ENCODE data around the gene MAPRE3. TPM values are rescaled to one million over a fixed set of nuclear protein-coding genes. Genes with fewer than 3 reads are reported as not detected.

The MAPRE3 gene
- total and polyA plus RNA-seq, 2 donors (not counting 1 experiment from before 2014, with no cell fraction given): 7.9 to 13.9 TPM

DNA sequence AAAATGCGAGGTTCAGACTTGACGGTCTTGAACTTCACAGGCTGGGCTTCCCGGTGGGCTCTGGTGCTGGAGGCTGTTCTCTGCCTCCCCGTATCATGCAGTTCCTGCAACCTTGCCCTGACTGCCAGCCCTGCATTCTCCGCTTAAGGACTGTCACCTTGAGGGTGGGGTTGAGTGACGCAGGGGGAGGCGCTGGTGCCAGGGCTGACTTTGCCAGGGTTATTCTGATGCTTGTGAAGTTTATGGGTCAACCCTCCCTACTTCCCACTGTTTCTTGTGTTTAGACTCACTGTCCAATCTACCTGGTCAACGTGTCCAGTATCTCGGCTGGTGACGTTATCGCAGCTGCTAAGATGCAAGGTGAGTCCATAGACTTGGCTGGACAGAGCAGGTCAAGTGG is 37.5 kb upstream of the MAPRE3 start:
- no peak for TF ChIP-seq EZH2 (IDR thresholded peaks at IDR 0.05; ENCODE audit: low read length, missing control alignments)
- TF ChIP-seq, protein P1, sequence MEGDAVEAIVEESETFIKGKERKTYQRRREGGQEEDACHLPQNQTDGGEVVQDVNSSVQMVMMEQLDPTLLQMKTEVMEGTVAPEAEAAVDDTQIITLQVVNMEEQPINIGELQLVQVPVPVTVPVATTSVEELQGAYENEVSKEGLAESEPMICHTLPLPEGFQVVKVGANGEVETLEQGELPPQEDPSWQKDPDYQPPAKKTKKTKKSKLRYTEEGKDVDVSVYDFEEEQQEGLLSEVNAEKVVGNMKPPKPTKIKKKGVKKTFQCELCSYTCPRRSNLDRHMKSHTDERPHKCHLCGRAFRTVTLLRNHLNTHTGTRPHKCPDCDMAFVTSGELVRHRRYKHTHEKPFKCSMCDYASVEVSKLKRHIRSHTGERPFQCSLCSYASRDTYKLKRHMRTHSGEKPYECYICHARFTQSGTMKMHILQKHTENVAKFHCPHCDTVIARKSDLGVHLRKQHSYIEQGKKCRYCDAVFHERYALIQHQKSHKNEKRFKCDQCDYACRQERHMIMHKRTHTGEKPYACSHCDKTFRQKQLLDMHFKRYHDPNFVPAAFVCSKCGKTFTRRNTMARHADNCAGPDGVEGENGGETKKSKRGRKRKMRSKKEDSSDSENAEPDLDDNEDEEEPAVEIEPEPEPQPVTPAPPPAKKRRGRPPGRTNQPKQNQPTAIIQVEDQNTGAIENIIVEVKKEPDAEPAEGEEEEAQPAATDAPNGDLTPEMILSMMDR (conservative IDR thresholded peaks at IDR 0.05 in 1 of 2, IDR thresholded peaks at IDR 0.05 in 1 of 2; ENCODE audit: low read depth in 1 of 2, low read length in 2 of 2): no peak
- Histone ChIP-seq H3K4me2 (ENCODE audit: extremely low read depth, insufficient read depth, low read length) (no peak overlapping the region), H3K9ac (ENCODE audit: insufficient read depth, low read length) (no peak overlapping the region), H3K27me3 (ENCODE audit: control insufficient read depth, insufficient read depth, low read length) (peaks cover 12% of the 10 kb centered on the region), H3K27ac (ENCODE audit: insufficient read depth, low read length) (no peak overlapping the region), H2AFZ (ENCODE audit: low read length) (no peak overlapping the region), H3K79me2 (ENCODE audit: control insufficient read depth, insufficient read depth, low read length) (no peaks in the 10 kb centered on the region), H4K20me1 (ENCODE audit: control insufficient read depth, extremely low read depth, insufficient read depth, low read length) (no peaks in the 10 kb centered on the region), H3K4me3 (replicated peaks in 1 of 4; ENCODE audit: control extremely low read depth in 1 of 4, insufficient read depth in 1 of 4, low read depth in 3 of 4, low read length in 4 of 4) (no peak overlapping the region), H3K4me1 (ENCODE audit: control insufficient read depth, extremely low read depth, insufficient read depth, low read length) (no peaks in the 10 kb centered on the region), H3K9me3 (ENCODE audit: control insufficient read depth, insufficient read depth, low read depth, low read length) (no peaks in the 10 kb centered on the region), H3K36me3 (ENCODE audit: control insufficient read depth, insufficient read depth, low read length) (no peaks in the 10 kb centered on the region)
- no peak for DNase-seq (ENCODE audit: low read depth in 2 of 2)

DNA sequence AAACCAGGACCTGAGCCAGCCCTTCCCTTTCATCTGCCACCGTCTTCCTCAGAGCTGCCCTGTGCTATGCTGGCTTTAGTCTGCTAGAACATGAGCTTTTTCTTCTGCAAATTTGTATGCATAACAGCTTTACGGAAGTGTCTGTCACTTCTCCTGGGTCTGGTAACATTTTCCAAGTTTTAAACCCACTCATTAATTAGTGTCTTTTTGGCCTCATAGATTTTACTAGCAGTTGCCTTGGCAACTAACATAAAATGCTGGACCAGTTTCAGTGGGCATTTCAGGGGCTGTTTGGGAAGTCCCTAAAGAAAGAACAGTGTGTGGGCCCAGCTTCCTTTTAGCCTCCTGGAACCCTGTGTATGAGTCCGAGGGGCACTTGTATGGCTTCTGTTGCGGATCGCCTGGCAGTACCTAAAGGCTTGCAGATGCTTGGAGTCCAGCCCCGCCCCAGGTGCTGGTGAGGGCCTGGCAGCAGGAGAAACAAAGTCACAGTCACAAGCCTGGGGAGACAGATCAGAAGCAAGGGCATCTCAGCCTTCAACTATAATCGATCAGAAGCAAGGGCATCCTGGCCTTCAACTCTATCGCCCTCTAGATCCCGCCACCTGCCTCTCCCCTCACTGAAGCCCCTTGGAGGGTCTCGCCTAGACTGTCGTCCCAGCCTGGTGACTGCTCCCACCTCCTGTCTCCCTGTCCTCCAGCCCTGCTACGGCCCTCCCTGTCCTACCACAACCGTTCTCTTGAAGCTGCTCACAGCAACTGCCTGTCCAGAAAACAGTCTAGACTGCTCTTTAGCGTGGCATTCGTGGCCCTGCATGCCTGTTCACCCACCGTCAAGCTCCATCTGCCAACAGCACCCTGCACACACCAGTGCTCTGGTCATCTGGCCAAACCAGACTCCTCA is 36.8 kb upstream of the MAPRE3 start:
- Histone ChIP-seq H3K79me2 (ENCODE audit: control insufficient read depth, insufficient read depth, low read length) (no peaks in the 10 kb centered on the region), H3K9ac (ENCODE audit: insufficient read depth, low read length) (no peak overlapping the region), H3K36me3 (ENCODE audit: control insufficient read depth, insufficient read depth, low read length) (no peaks in the 10 kb centered on the region), H3K4me2 (ENCODE audit: extremely low read depth, insufficient read depth, low read length) (no peak overlapping the region), H4K20me1 (ENCODE audit: control insufficient read depth, extremely low read depth, insufficient read depth, low read length) (no peaks in the 10 kb centered on the region), H3K27me3 (ENCODE audit: control insufficient read depth, insufficient read depth, low read length) (peaks cover 12% of the 10 kb centered on the region), H3K4me1 (ENCODE audit: control insufficient read depth, extremely low read depth, insufficient read depth, low read length) (no peaks in the 10 kb centered on the region), H3K27ac (ENCODE audit: insufficient read depth, low read length) (no peak overlapping the region), H3K4me3 (replicated peaks in 1 of 4; ENCODE audit: control extremely low read depth in 1 of 4, insufficient read depth in 1 of 4, low read depth in 3 of 4, low read length in 4 of 4) (no peak overlapping the region), H3K9me3 (ENCODE audit: control insufficient read depth, insufficient read depth, low read depth, low read length) (no peaks in the 10 kb centered on the region), H2AFZ (ENCODE audit: low read length) (no peak overlapping the region)
- TF ChIP-seq EZH2 (IDR thresholded peaks at IDR 0.05; ENCODE audit: low read length, missing control alignments): no peak
- TF ChIP-seq, protein P1 (conservative IDR thresholded peaks at IDR 0.05 in 1 of 2, IDR thresholded peaks at IDR 0.05 in 1 of 2; ENCODE audit: low read depth in 1 of 2, low read length in 2 of 2): no peak
- no peak for DNase-seq (ENCODE audit: low read depth in 2 of 2)

DNA sequence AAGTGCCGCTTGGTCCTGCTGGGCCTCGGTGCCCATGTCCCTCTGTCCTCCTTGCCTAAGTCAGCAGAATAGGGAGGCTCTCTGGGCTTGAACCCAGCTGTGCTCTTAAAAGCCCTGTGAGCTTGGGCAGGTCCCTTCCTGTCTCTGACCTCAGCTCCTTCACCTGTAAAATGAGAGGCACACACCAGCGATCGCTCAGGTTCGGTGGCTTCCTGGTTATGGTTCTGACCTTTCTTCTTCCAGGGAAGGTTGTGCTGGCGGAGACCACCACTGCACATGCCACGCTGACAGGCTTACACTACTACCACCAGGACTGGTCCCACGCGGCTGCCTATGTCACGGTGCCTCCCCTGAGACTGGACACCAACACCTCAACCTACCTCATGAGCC is 36.1 kb upstream of the MAPRE3 start:
- Histone ChIP-seq H3K9me3 (ENCODE audit: control insufficient read depth, insufficient read depth, low read depth, low read length) (no peaks in the 10 kb centered on the region), H3K27me3 (ENCODE audit: control insufficient read depth, insufficient read depth, low read length) (peaks cover 12% of the 10 kb centered on the region), H4K20me1 (ENCODE audit: control insufficient read depth, extremely low read depth, insufficient read depth, low read length) (no peaks in the 10 kb centered on the region), H3K79me2 (ENCODE audit: control insufficient read depth, insufficient read depth, low read length) (no peaks in the 10 kb centered on the region), H3K4me2 (ENCODE audit: extremely low read depth, insufficient read depth, low read length) (no peak overlapping the region), H3K36me3 (ENCODE audit: control insufficient read depth, insufficient read depth, low read length) (no peaks in the 10 kb centered on the region), H3K4me3 (replicated peaks in 1 of 4; ENCODE audit: control extremely low read depth in 1 of 4, insufficient read depth in 1 of 4, low read depth in 3 of 4, low read length in 4 of 4) (no peak overlapping the region), H3K27ac (ENCODE audit: insufficient read depth, low read length) (no peak overlapping the region), H2AFZ (ENCODE audit: low read length) (no peak overlapping the region), H3K4me1 (ENCODE audit: control insufficient read depth, extremely low read depth, insufficient read depth, low read length) (no peaks in the 10 kb centered on the region), H3K9ac (ENCODE audit: insufficient read depth, low read length) (no peak overlapping the region)
- TF ChIP-seq, protein P1 (conservative IDR thresholded peaks at IDR 0.05 in 1 of 2, IDR thresholded peaks at IDR 0.05 in 1 of 2; ENCODE audit: low read depth in 1 of 2, low read length in 2 of 2): no peak
- TF ChIP-seq EZH2 (IDR thresholded peaks at IDR 0.05; ENCODE audit: low read length, missing control alignments): no peak
- DNase-seq (ENCODE audit: low read depth in 2 of 2): no peak

Data from fibroblast of lung (primary cell).